ENCODE measurements around the gene PFKP. TPM values are rescaled to one million over a fixed set of nuclear protein-coding genes. Genes with fewer than 3 reads are reported as not detected.

Gene PFKP
- total RNA-seq, 1 donor from 2014 or later, result 55.2 TPM

GRCh38 chr10:3098689-3099088, 31.3 kb downstream of the PFKP start:
- DNase-seq (ENCODE audit: low spot score), result no peak
- Histone ChIP-seq H3F3A (ENCODE audit: low read depth) (no peaks in the 10 kb centered on the region), H3K9me3 (ENCODE audit: low read depth) (no peaks in the 10 kb centered on the region), H3K4me2 (no peak overlapping the region), H3K79me2 (ENCODE audit: low read depth) (peaks cover 13% of the 10 kb centered on the region), H3K9ac (no peak overlapping the region), H4K20me1 (ENCODE audit: low read depth) (no peaks in the 10 kb centered on the region), H2AFZ (replicated peaks) (no peak overlapping the region), H3K27me3 (no peaks in the 10 kb centered on the region), H3K36me3 (no peaks in the 10 kb centered on the region), H3K27ac (no peak overlapping the region), H3K4me1 (peaks cover 11% of the 10 kb centered on the region), H3K4me3 (no peak overlapping the region)
- Mint-ChIP-seq H3K27me3 (ENCODE audit: insufficient read depth, low read depth) (peaks cover 4% of the 10 kb centered on the region), H3K9me3 (peaks cover 5% of the 10 kb centered on the region), H3K4me1 (peaks cover 21% of the 10 kb centered on the region), H3K4me3 (no peak overlapping the region), H3K27ac (peak overlapping the region; percentile 69), H3K36me3 (peaks cover 33% of the 10 kb centered on the region)
- no peak for TF ChIP-seq EZH2phosphoT487 (IDR thresholded peaks at IDR 0.05)
- TF ChIP-seq EZH2 (IDR thresholded peaks at IDR 0.05), result no peak
- TF ChIP-seq, protein P1, sequence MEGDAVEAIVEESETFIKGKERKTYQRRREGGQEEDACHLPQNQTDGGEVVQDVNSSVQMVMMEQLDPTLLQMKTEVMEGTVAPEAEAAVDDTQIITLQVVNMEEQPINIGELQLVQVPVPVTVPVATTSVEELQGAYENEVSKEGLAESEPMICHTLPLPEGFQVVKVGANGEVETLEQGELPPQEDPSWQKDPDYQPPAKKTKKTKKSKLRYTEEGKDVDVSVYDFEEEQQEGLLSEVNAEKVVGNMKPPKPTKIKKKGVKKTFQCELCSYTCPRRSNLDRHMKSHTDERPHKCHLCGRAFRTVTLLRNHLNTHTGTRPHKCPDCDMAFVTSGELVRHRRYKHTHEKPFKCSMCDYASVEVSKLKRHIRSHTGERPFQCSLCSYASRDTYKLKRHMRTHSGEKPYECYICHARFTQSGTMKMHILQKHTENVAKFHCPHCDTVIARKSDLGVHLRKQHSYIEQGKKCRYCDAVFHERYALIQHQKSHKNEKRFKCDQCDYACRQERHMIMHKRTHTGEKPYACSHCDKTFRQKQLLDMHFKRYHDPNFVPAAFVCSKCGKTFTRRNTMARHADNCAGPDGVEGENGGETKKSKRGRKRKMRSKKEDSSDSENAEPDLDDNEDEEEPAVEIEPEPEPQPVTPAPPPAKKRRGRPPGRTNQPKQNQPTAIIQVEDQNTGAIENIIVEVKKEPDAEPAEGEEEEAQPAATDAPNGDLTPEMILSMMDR (IDR thresholded peaks at IDR 0.05), result no peak

DNA sequence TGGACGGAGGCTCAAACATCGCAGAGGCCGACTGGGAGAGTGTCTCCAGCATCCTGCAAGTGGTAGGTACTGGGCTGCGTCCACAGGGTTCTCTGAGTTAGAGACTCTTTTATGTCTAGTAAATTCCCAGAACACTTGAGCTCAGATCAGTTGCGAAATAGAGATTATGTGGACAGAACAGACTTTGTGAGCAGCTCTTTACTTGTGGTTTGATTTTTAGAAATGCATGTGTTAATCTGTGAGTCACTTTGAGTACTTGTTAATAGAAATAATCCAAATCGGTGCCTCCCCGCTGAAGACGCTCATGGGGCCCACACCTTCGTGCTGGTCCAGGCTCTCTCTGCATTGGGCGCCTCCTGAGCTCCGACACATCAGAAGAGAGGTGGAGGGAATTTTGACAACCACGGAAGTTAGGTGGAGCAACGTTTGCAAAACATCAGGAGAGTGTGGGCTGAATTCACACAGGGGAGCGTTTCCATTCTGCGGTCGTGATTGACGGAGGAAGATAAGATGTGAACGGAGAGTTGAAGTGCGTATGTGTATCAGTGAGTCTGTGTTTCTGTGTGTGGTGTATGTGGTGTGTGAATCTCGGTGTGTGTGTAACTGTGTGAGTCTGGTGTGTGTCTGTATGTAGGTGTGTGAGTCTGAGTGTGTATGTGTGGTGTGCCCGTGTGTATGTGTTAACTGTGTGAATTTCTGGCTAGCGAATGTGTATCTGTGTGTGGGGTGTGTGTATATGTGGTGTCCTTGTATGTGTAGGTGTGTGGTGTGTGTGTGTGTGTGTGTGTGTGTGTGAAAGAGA, 32.1 kb downstream of the PFKP start:
- Histone ChIP-seq H3K9me3 (ENCODE audit: low read depth) (no peaks in the 10 kb centered on the region), H3K27me3 (no peaks in the 10 kb centered on the region), H3K36me3 (no peaks in the 10 kb centered on the region), H3K4me3 (no peak overlapping the region), H3K79me2 (ENCODE audit: low read depth) (peaks cover 13% of the 10 kb centered on the region), H3F3A (ENCODE audit: low read depth) (no peaks in the 10 kb centered on the region), H2AFZ (replicated peaks) (no peak overlapping the region), H3K4me2 (no peak overlapping the region), H3K9ac (no peak overlapping the region), H4K20me1 (ENCODE audit: low read depth) (no peaks in the 10 kb centered on the region), H3K4me1 (peaks cover 5% of the 10 kb centered on the region), H3K27ac (no peak overlapping the region)
- H3K27ac Mint-ChIP-seq, result no peak overlapping the region
- DNase-seq (ENCODE audit: low spot score), result no peak
- peaks cover 36% of the 10 kb centered on the region for H3K36me3 Mint-ChIP-seq
- H3K4me1 Mint-ChIP-seq, result peaks cover 15% of the 10 kb centered on the region
- peaks cover 7% of the 10 kb centered on the region for H3K9me3 Mint-ChIP-seq
- H3K27me3 Mint-ChIP-seq (ENCODE audit: insufficient read depth, low read depth), result peaks cover 5% of the 10 kb centered on the region
- TF ChIP-seq EZH2phosphoT487 (IDR thresholded peaks at IDR 0.05), result no peak
- TF ChIP-seq, protein P1 (IDR thresholded peaks at IDR 0.05), result no peak
- TF ChIP-seq EZH2 (IDR thresholded peaks at IDR 0.05), result no peak
- no peak overlapping the region for H3K4me3 Mint-ChIP-seq

GRCh38 chr10:3100093-3100792, 32.9 kb downstream of the PFKP start:
- Mint-ChIP-seq H3K9me3 (peaks cover 8% of the 10 kb centered on the region), H3K4me1 (peaks cover 11% of the 10 kb centered on the region), H3K27ac (no peak overlapping the region), H3K27me3 (ENCODE audit: insufficient read depth, low read depth) (peaks cover 6% of the 10 kb centered on the region), H3K4me3 (no peak overlapping the region), H3K36me3 (peaks cover 33% of the 10 kb centered on the region)
- Histone ChIP-seq H4K20me1 (ENCODE audit: low read depth) (no peaks in the 10 kb centered on the region), H3K4me1 (no peaks in the 10 kb centered on the region), H3F3A (ENCODE audit: low read depth) (no peaks in the 10 kb centered on the region), H3K9me3 (ENCODE audit: low read depth) (no peaks in the 10 kb centered on the region), H3K4me2 (no peak overlapping the region), H3K9ac (no peak overlapping the region), H2AFZ (replicated peaks) (no peak overlapping the region), H3K4me3 (no peak overlapping the region), H3K79me2 (ENCODE audit: low read depth) (peaks cover 7% of the 10 kb centered on the region), H3K27ac (no peak overlapping the region), H3K27me3 (no peaks in the 10 kb centered on the region), H3K36me3 (no peaks in the 10 kb centered on the region)
- DNase-seq (ENCODE audit: low spot score), result no peak
- TF ChIP-seq EZH2 (IDR thresholded peaks at IDR 0.05) (no peak), EZH2phosphoT487 (IDR thresholded peaks at IDR 0.05) (no peak)
- TF ChIP-seq, protein P1 (IDR thresholded peaks at IDR 0.05), result no peak

Data from neural progenitor cell (in vitro differentiated cells).